Fibroblast of pulmonary artery (primary cell): ENCODE data around the gene TECTA.

ENCODE experiments used
- DNase-seq: peaks from one replicate; pipeline ENCODE4 v3.0.0-alpha.2; 2010; ENCODE audit warnings: low read depth
- H3K4me3 ChIP-seq: replicated peaks from 2 replicates; pipeline ENCODE4 v1.5.1; 2011; ENCODE audit warnings: low read depth, mild to moderate bottlenecking, control low read depth, low read length, moderate library complexity
- CTCF ChIP-seq: IDR thresholded peaks from 2 replicates; pipeline ENCODE4 v1.5.1; 2011; ENCODE audit warnings: mild to moderate bottlenecking, control low read depth, low read length, inconsistent platforms; ENCODE audit errors: missing control alignments

TECTA gene

GRCh38 chr11:121127809-121128208, 26.8 kb downstream of the TECTA start:
- H3K4me3 ChIP-seq, result no peak overlapping the region
- no peak for DNase-seq
- no peak for TF ChIP-seq CTCF

- no peak for DNase-seq
- TF ChIP-seq CTCF, result no peak
- H3K4me3 ChIP-seq, result no peak overlapping the region
Observed at GRCh38 chr11:121129362-121130340, 28.6 kb downstream of the TECTA start.

- no peak overlapping the region for H3K4me3 ChIP-seq
- TF ChIP-seq CTCF, result no peak
- no peak for DNase-seq
Observed at GRCh38 chr11:121131656-121132055, 30.6 kb downstream of the TECTA start.

- no peak for DNase-seq
- no peak for TF ChIP-seq CTCF
- H3K4me3 ChIP-seq, result no peak overlapping the region
Observed at GRCh38 chr11:121132211-121132976, 31.4 kb downstream of the TECTA start.

- no peak for TF ChIP-seq CTCF
- no peak overlapping the region for H3K4me3 ChIP-seq
- DNase-seq, result no peak
Observed at GRCh38 chr11:121134741-121135312, 33.8 kb downstream of the TECTA start.

- DNase-seq, result no peak
- no peak for TF ChIP-seq CTCF
Observed at GRCh38 chr11:121137005-121137404, 36.0 kb downstream of the TECTA start.

More at GRCh38 chr11:121137005-121137404, 36.0 kb downstream of the TECTA start:
- H3K4me3 ChIP-seq, result no peak overlapping the region
